Fibroblast of mammary gland (primary cell): Measurements from ENCODE around the gene JMJD6.
A peak's percentile ranks its signal among the peaks of the same experiment; 100 is the strongest.
"Not testable (repeated sequence)": the region's sequence is repeated elsewhere in the genome, so short reads cannot be mapped to it uniquely, and the experiment has no call there.

Experiments
- DNase-seq: peaks from one replicate; pipeline ENCODE4 v3.0.0-alpha.2; 2010; ENCODE audit warnings: low read depth
- H3K4me3 ChIP-seq: 2 replicates; pipeline ENCODE4 v1.5.1; 2011; ENCODE audit warnings: low read depth, mild to moderate bottlenecking, low read length, moderate library complexity; ENCODE audit not compliant: control insufficient read depth
- TF ChIP-seq, protein P1 (sequence below): conservative IDR thresholded peaks from 2 replicates; pipeline ENCODE4 v1.5.1; 2011; ENCODE audit warnings: low read depth, low read length, inconsistent platforms; ENCODE audit not compliant: control insufficient read depth, insufficient read depth

JMJD6 gene

GRCh38 chr17:76727745-76728456, 1.5 kb upstream of the JMJD6 start:
- H3K4me3 ChIP-seq = peak overlapping the region; percentile 85
- TF ChIP-seq, protein P1, sequence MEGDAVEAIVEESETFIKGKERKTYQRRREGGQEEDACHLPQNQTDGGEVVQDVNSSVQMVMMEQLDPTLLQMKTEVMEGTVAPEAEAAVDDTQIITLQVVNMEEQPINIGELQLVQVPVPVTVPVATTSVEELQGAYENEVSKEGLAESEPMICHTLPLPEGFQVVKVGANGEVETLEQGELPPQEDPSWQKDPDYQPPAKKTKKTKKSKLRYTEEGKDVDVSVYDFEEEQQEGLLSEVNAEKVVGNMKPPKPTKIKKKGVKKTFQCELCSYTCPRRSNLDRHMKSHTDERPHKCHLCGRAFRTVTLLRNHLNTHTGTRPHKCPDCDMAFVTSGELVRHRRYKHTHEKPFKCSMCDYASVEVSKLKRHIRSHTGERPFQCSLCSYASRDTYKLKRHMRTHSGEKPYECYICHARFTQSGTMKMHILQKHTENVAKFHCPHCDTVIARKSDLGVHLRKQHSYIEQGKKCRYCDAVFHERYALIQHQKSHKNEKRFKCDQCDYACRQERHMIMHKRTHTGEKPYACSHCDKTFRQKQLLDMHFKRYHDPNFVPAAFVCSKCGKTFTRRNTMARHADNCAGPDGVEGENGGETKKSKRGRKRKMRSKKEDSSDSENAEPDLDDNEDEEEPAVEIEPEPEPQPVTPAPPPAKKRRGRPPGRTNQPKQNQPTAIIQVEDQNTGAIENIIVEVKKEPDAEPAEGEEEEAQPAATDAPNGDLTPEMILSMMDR = no peak
- no peak for DNase-seq

DNA sequence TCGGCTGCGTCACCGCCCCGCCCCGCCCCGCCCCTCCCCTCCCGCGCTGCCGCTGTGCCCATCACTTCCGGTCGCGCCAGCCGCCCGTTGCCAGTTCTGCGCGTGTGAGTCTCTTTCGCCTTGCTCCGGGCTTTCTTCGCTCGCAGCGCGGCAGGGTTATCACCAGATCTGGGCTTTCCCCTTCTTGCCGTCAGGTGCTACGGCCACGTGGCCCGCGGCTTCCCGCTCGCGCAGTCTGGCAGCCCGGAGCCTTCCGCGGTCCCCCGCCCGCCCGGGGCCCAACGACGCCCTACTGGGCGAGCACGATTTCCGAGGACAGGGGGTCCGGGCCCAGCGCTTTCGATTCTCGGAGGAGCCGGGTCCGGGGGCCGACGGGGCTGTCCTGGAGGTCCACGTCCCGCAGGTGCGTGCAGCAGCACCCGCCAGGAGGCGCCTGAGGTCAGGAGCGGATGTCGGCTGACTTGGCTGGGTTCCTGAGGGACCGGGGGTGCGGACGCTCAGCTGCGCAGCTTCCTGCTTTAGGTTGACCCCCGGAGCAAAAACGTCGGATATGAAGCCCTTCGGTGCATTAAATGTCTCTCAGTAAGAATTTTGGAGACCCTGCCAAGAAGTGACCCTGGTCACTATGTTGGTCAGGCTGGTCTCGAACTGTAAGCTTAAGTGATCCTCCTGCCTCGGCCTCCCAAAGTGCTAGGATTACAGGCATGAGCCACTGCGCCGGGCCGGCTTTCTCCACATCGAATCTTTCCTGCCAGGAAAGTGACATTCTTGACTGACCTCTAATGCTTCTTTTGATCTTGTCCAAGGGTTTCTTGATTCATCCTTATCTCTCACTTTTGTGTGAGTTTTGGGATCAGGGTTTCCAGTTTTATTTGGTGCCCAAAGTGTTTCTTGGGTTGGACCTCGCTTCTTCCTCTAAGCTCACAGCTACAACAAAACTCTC, 641 bp upstream of the JMJD6 start, which contains the start of gene METTL23:
METTL23 (plus strand) TSS at position 64 of the 943 bp plus-strand sequence. CDS start 2,872 bp downstream, outside the sequence.
- H3K4me3 ChIP-seq = peak within 1 kb of the TSS; percentile 85
- TF ChIP-seq, protein P1 = peak; percentile 56
- DNase-seq = peak; percentile 76

DNA sequence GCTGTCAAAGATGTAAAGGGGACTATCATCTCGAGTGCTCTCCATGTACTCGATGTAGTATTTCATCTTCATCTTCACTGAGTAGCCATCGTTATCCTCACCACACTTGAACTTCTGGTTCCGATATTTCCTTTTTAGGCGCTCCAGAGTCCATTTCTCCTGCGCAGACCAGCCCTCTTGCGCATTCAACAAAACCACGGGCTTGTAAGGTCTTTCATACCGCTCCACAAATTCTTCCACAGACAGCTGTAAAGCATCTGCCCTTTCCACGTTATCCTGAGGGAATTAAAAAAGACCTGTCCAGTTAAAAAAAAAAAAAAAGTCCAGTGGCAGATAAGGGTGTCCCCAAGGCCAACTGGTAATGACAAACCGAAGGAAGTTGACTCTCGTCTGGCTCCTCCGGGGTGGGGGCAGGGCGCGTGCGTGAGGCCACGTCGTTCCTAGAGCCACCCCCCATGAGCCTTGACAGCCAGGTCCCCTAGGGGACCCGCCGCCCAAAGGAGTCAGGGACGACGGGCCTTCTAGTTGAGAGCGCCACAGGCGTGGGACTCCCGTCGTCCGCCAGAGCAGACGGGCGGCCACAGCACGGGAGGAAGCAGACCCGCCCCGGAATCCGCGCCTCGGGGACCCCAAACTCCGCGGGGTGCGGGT, 701 bp downstream of the JMJD6 start:
- TF ChIP-seq, protein P1 = no peak
- no peak for DNase-seq
- peak overlapping the region; percentile 85 for H3K4me3 ChIP-seq

DNA sequence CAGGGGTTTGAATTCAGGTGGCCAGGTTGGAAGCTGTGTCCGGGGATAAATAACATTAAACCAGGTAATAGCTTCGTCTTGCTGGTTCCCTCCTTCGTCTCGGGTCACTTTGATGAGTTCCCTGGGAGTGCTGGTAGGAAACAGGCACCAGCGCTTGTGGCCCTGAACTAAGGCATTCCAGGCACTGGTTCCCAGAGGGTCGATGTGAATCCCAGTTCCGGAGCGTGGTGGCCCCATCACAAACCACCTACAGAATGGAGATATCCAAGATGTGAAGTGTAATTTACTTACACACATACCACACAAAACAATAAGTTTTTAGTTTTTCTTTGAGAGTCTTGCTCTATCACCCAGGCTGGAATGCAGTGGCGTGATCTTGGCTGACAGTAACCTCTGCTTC, 2.6 kb downstream of the JMJD6 start:
- TF ChIP-seq, protein P1 = no peak
- H3K4me3 ChIP-seq = no peak overlapping the region
- no peak for DNase-seq

GRCh38 chr17:76722977-76723376, 3.4 kb downstream of the JMJD6 start:
- DNase-seq, H3K4me3 ChIP-seq: not testable (repeated sequence)

DNA sequence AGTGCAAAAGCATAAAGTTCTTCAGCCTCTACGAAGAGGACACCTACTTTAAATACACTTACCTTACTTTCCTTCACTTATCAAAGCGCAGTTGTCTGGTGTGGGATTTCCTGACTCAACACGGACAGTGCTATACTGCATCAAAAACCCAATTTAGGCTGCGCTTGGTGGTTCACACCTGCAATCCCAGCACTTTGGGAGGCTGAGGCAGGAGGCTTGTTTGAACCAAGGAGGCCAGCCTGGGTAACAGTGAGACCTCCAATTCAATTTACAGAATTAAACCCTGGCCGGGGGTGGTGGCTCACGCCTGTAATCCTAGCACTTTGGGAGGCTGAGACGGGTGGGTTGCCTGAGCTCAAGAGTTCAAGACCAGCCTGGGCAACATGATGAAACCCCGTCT, 4.1 kb downstream of the JMJD6 start:
- DNase-seq = no peak
- TF ChIP-seq, protein P1 = no peak
- no peak overlapping the region for H3K4me3 ChIP-seq
